Measurements from ENCODE around the gene MINDY4. TPM values are rescaled to one million over a fixed set of nuclear protein-coding genes. Genes with fewer than 3 reads are reported as not detected.

MINDY4 gene
- total RNA-seq, 6 donors from 2014 or later, result 7.7 to 43.0 (median 19.4) TPM

DNA sequence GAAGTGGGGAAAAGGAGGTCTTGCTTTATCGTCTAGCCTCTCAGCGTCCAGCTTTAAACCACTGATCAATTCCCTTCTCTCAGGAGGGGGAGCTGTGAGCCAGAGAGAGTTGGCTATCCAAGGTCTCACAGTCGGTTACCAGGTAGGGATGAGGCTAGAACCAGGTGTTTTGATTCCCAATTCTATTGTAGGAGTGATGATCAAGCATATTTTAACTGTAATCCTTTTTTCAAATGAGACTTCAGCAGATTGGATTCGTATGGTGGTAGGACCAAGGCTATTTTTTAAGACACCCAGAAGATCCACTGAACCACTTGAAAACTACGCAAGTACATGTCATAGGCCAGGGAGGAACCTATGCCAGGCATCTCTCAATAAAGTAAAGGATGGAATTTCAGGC, 8.4 kb downstream of the MINDY4 start:
- DNase-seq (no peak), ATAC-seq (ENCODE audit: low FRiP score in 2 of 2) (no peak)
- Histone ChIP-seq H3K4me3 (no peak overlapping the region), H3K36me3 (peaks cover 0 to 43% (median 12%) of the 10 kb centered on the region in 4 donors), H3K27me3 (no peaks in the 10 kb centered on the region), H3K27ac (no peak overlapping the region), H3K9me3 (no peaks in the 10 kb centered on the region), H3K4me1 (no peaks in the 10 kb centered on the region)
- 79 to 90% methylated on average over 5 of the region's 5 CpGs for WGBS, 2 donors
- TF ChIP-seq EP300 (IDR thresholded peaks at IDR 0.05) (no peak), POLR2AphosphoS5 (IDR thresholded peaks at IDR 0.05) (no peak), POLR2A (IDR thresholded peaks at IDR 0.05) (no peak)
- TF ChIP-seq, protein P1, sequence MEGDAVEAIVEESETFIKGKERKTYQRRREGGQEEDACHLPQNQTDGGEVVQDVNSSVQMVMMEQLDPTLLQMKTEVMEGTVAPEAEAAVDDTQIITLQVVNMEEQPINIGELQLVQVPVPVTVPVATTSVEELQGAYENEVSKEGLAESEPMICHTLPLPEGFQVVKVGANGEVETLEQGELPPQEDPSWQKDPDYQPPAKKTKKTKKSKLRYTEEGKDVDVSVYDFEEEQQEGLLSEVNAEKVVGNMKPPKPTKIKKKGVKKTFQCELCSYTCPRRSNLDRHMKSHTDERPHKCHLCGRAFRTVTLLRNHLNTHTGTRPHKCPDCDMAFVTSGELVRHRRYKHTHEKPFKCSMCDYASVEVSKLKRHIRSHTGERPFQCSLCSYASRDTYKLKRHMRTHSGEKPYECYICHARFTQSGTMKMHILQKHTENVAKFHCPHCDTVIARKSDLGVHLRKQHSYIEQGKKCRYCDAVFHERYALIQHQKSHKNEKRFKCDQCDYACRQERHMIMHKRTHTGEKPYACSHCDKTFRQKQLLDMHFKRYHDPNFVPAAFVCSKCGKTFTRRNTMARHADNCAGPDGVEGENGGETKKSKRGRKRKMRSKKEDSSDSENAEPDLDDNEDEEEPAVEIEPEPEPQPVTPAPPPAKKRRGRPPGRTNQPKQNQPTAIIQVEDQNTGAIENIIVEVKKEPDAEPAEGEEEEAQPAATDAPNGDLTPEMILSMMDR (IDR thresholded peaks at IDR 0.05), result no peak

DNA sequence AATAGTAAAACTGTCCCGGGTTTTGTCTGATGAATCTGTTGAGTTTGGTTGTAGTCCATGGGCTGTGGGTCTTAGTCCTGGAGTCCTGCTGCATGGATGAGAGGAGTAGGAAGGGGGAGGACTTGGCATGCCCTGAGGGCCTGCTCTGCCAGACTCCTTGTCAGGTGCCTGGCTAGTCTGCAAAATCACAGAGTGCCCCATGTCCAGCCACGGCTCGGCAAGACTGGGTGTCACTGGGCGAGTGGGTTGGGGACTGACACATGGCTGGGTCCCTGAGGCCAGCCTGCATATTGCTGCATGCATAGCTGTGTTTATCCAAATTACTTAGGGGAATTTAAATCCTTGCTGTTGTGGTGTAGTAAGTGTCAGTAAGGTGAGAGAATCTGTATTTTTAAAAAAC, 9.7 kb downstream of the MINDY4 start:
- no peaks in the 10 kb centered on the region for H3K27me3 ChIP-seq
- H3K36me3 ChIP-seq, result peaks cover 0 to 53% (median 18%) of the 10 kb centered on the region in 4 donors
- no peaks in the 10 kb centered on the region for H3K9me3 ChIP-seq
- no peaks in the 10 kb centered on the region for H3K4me1 ChIP-seq
- ATAC-seq (ENCODE audit: low FRiP score in 2 of 2) (no peak), DNase-seq (no peak)
- H3K4me3 ChIP-seq, result no peak overlapping the region
- no peak overlapping the region for H3K27ac ChIP-seq
- 77 to 89% methylated on average over 4 of the region's 4 CpGs for WGBS, 2 donors
- TF ChIP-seq POLR2AphosphoS5 (IDR thresholded peaks at IDR 0.05) (no peak), POLR2A (IDR thresholded peaks at IDR 0.05) (no peak), EP300 (IDR thresholded peaks at IDR 0.05) (no peak)
- TF ChIP-seq, protein P1 (IDR thresholded peaks at IDR 0.05), result no peak

DNA sequence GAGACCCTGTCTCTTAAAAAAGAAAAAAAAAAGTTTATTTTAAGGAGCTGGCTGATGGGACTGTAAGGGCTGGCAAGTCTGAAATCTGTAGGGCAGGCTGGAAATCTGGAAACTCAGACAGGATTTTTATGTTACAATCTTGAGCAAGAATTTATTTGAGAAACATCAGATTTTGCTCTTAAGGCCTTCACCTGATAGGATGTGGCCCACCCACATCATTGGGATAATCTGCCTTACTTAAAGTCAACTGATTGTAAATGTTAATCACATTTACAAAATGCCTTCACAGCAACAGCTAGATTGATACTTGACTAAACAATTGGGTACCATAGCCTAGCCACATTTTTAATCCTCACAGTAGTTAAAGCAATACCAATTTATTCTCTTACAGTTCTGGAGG, 11.5 kb downstream of the MINDY4 start:
- Histone ChIP-seq H3K4me3 (no peak overlapping the region), H3K9me3 (no peaks in the 10 kb centered on the region), H3K36me3 (peaks cover 0 to 65% (median 21%) of the 10 kb centered on the region in 4 donors), H3K27ac (no peak overlapping the region), H3K4me1 (no peaks in the 10 kb centered on the region), H3K27me3 (no peaks in the 10 kb centered on the region)
- no peak for ATAC-seq (ENCODE audit: low FRiP score in 2 of 2)
- TF ChIP-seq EP300 (IDR thresholded peaks at IDR 0.05) (no peak), POLR2A (IDR thresholded peaks at IDR 0.05) (no peak), POLR2AphosphoS5 (IDR thresholded peaks at IDR 0.05) (no peak)
- TF ChIP-seq, protein P1 (IDR thresholded peaks at IDR 0.05), result no peak
- no peak for DNase-seq

DNA sequence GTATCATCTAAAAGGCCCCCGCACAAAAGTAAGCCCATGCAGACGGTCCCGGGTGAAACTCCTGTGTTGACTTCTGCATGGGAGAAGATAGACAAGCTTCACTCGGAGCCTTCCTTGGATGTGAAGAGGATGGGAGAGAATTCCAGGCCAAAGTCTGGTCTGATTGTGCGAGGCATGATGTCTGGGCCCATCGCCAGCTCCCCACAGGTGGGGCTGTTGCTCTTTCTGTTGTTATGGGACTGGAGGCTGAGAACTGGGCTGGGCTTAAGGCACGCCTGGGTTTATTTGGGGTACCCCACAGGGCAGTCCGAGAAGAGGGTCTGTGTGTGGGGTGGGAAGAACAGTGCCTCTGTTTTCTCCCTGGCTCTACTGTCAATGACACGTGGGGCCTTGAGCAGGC, 14.6 kb downstream of the MINDY4 start:
- 95% methylated on average over 8 to 9 of the region's 9 CpGs for WGBS, 2 donors
- Histone ChIP-seq H3K4me1 (peaks cover 0 to 12% (median 5%) of the 10 kb centered on the region in 4 donors), H3K27ac (no peak overlapping the region), H3K36me3 (peaks cover 0 to 53% (median 21%) of the 10 kb centered on the region in 4 donors), H3K9me3 (no peaks in the 10 kb centered on the region), H3K27me3 (no peaks in the 10 kb centered on the region), H3K4me3 (no peak overlapping the region)
- no peak for DNase-seq
- ATAC-seq (ENCODE audit: low FRiP score in 2 of 2), result no peak
- TF ChIP-seq, protein P1 (IDR thresholded peaks at IDR 0.05), result no peak
- TF ChIP-seq POLR2A (IDR thresholded peaks at IDR 0.05) (no peak), EP300 (IDR thresholded peaks at IDR 0.05) (no peak), POLR2AphosphoS5 (IDR thresholded peaks at IDR 0.05) (no peak)

DNA sequence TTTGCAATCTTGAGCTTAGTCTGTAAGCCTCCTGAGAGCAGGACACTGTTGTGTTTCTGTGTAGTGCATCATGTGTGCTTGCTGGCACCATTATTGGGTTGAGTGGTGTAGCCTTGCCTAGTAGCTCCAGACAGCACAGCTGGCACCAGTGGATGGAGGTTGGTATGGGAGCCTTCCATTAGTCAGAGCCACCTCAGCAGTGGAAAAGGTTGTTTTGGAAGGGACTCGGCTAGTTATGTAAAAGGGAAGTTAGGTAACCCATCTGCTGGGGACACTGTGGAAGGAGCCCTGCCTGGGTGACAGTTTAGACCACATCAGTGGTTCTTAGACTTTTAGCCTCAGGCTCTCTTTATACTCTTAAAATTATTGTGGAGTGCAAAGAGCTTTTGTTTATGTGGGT, 16.3 kb downstream of the MINDY4 start:
- DNase-seq (no peak), ATAC-seq (ENCODE audit: low FRiP score in 2 of 2) (no peak)
- peaks cover 0 to 12% (median 7%) of the 10 kb centered on the region in 4 donors for H3K4me1 ChIP-seq
- 71 to 78% methylated on average over 1 of the region's 1 CpG for WGBS, 2 donors
- H3K27ac ChIP-seq, result no peak overlapping the region
- no peak for TF ChIP-seq POLR2AphosphoS5 (IDR thresholded peaks at IDR 0.05)
- TF ChIP-seq, protein P1 (IDR thresholded peaks at IDR 0.05), result no peak
- no peak for TF ChIP-seq POLR2A (IDR thresholded peaks at IDR 0.05)
- TF ChIP-seq EP300 (IDR thresholded peaks at IDR 0.05), result no peak
- no peak overlapping the region for H3K4me3 ChIP-seq
- no peaks in the 10 kb centered on the region for H3K27me3 ChIP-seq
- no peaks in the 10 kb centered on the region for H3K9me3 ChIP-seq
- H3K36me3 ChIP-seq, result peaks cover 0 to 53% (median 16%) of the 10 kb centered on the region in 4 donors
